IPS DF 4.7 (cell line): ENCODE data around the gene PHOSPHO2.
"Not testable (repeated sequence)": the region's sequence is repeated elsewhere in the genome, so short reads cannot be mapped to it uniquely, and the experiment has no call there.

Source experiments
- DNase-seq: peaks from one replicate; pipeline ENCODE4 v3.0.0-alpha.2; 2013; ENCODE audit warnings: low spot score; ENCODE audit errors: extremely low read depth

The PHOSPHO2 gene

GRCh38 chr2:169683425-169684134, 10.7 kb upstream of the PHOSPHO2 start:
- DNase-seq, result no peak

GRCh38 chr2:169684135-169684565, 10.1 kb upstream of the PHOSPHO2 start:
- no peak for DNase-seq

- DNase-seq, result not testable (repeated sequence)
Measured at GRCh38 chr2:169684712-169685111, 9.6 kb upstream of the PHOSPHO2 start.

- DNase-seq, result not testable (repeated sequence)
Measured at GRCh38 chr2:169686825-169687224, 7.4 kb upstream of the PHOSPHO2 start.

- not testable (repeated sequence) for DNase-seq
Measured at GRCh38 chr2:169687943-169688342, 6.3 kb upstream of the PHOSPHO2 start.

- no peak for DNase-seq
Measured at GRCh38 chr2:169690958-169691357, 3.3 kb upstream of the PHOSPHO2 start.

GRCh38 chr2:169692718-169693117, 1.6 kb upstream of the PHOSPHO2 start:
- no peak for DNase-seq

- DNase-seq, result no peak
Measured at GRCh38 chr2:169693360-169693759, 909 bp upstream of the PHOSPHO2 start.

GRCh38 chr2:169694894-169695260, 608 bp downstream of the PHOSPHO2 start:
- DNase-seq, result no peak

- no peak for DNase-seq
Measured at GRCh38 chr2:169696381-169696780, 2.1 kb downstream of the PHOSPHO2 start.

GRCh38 chr2:169699173-169699572, 4.9 kb downstream of the PHOSPHO2 start:
- not testable (repeated sequence) for DNase-seq

- no peak for DNase-seq
Measured at GRCh38 chr2:169702996-169703395, 8.7 kb downstream of the PHOSPHO2 start.

- no peak for DNase-seq
Measured at GRCh38 chr2:169704160-169704708, 10.0 kb downstream of the PHOSPHO2 start.

GRCh38 chr2:169705927-169706326, 11.7 kb downstream of the PHOSPHO2 start:
- DNase-seq, result no peak

- no peak for DNase-seq
Measured at GRCh38 chr2:169707626-169708025, 13.4 kb downstream of the PHOSPHO2 start.

- no peak for DNase-seq
Measured at GRCh38 chr2:169709331-169709730, 15.1 kb downstream of the PHOSPHO2 start.

- no peak for DNase-seq
Measured at GRCh38 chr2:169709981-169710380, 15.7 kb downstream of the PHOSPHO2 start.

GRCh38 chr2:169711751-169712509, 17.7 kb downstream of the PHOSPHO2 start:
- no peak for DNase-seq

GRCh38 chr2:169712791-169713227, 18.5 kb downstream of the PHOSPHO2 start:
- no peak for DNase-seq

- no peak for DNase-seq
Measured at GRCh38 chr2:169713331-169713730, 19.1 kb downstream of the PHOSPHO2 start.

GRCh38 chr2:169714699-169715098, 20.4 kb downstream of the PHOSPHO2 start:
- no peak for DNase-seq
